ENCODE measurements around the gene CFAP61.
A peak's percentile ranks its signal among the peaks of the same experiment; 100 is the strongest.

The CFAP61 gene

GRCh38 chr20:20406306-20406705, 354.0 kb downstream of the CFAP61 start:
- H3K27me3 ChIP-seq (ENCODE audit: low read depth, low read length) = peaks cover 6% of the 10 kb centered on the region; the same call in 1 of the 2 replicates
- no peaks in the 10 kb centered on the region for H3K4me1 ChIP-seq (ENCODE audit: low read length)
- TF ChIP-seq CTCF (IDR thresholded peaks at IDR 0.05; ENCODE audit: low read depth, low read length) (no peak), EZH2phosphoT487 (IDR thresholded peaks at IDR 0.05; ENCODE audit: low read depth) (no peak)
- no peaks in the 10 kb centered on the region for H3K9me3 ChIP-seq (ENCODE audit: insufficient read depth, low read length)
- H3K27ac ChIP-seq (ENCODE audit: low read length) = no peak overlapping the region
- H3K4me3 ChIP-seq (ENCODE audit: low read length) = no peak overlapping the region
- no peaks in the 10 kb centered on the region for H4K20me1 ChIP-seq (ENCODE audit: insufficient read depth, low read length)
- H3K4me2 ChIP-seq (ENCODE audit: low read length) = no peak overlapping the region
- H3K9ac ChIP-seq (ENCODE audit: low read length) = no peak overlapping the region
- H2AFZ ChIP-seq (ENCODE audit: low read depth, low read length) = no peak overlapping the region
- H3K36me3 ChIP-seq (replicated peaks; ENCODE audit: low read depth, low read length) = no peaks in the 10 kb centered on the region
- H3K79me2 ChIP-seq (ENCODE audit: low read length) = no peaks in the 10 kb centered on the region

- peaks cover 15% of the 10 kb centered on the region for H3K27me3 ChIP-seq (ENCODE audit: low read depth, low read length)
- H3K27ac ChIP-seq (ENCODE audit: low read length) = no peak overlapping the region
- TF ChIP-seq CTCF (IDR thresholded peaks at IDR 0.05; ENCODE audit: low read depth, low read length) (peak; percentile 56), EZH2phosphoT487 (IDR thresholded peaks at IDR 0.05; ENCODE audit: low read depth) (no peak)
- no peak overlapping the region for H3K4me2 ChIP-seq (ENCODE audit: low read length)
- no peaks in the 10 kb centered on the region for H3K79me2 ChIP-seq (ENCODE audit: low read length)
- H3K36me3 ChIP-seq (replicated peaks; ENCODE audit: low read depth, low read length) = no peaks in the 10 kb centered on the region
- H3K4me3 ChIP-seq (ENCODE audit: low read length) = no peak overlapping the region
- no peaks in the 10 kb centered on the region for H4K20me1 ChIP-seq (ENCODE audit: insufficient read depth, low read length)
- no peak overlapping the region for H2AFZ ChIP-seq (ENCODE audit: low read depth, low read length)
- H3K4me1 ChIP-seq (ENCODE audit: low read length) = peaks cover 15% of the 10 kb centered on the region
- no peak overlapping the region for H3K9ac ChIP-seq (ENCODE audit: low read length)
- H3K9me3 ChIP-seq (ENCODE audit: insufficient read depth, low read length) = no peaks in the 10 kb centered on the region
These were observed 355.8 kb downstream of the CFAP61 start for GRCh38 chr20:20407891-20408805.

GRCh38 chr20:20409331-20409730, 357.0 kb downstream of the CFAP61 start:
- H3K9ac ChIP-seq (ENCODE audit: low read length) = no peak overlapping the region
- no peak for TF ChIP-seq CTCF (IDR thresholded peaks at IDR 0.05; ENCODE audit: low read depth, low read length)
- no peak for TF ChIP-seq EZH2phosphoT487 (IDR thresholded peaks at IDR 0.05; ENCODE audit: low read depth)

More at GRCh38 chr20:20409331-20409730, 357.0 kb downstream of the CFAP61 start:
- no peak overlapping the region for H2AFZ ChIP-seq (ENCODE audit: low read depth, low read length)
- peaks cover 17% of the 10 kb centered on the region for H3K4me1 ChIP-seq (ENCODE audit: low read length)
- no peaks in the 10 kb centered on the region for H3K9me3 ChIP-seq (ENCODE audit: insufficient read depth, low read length)
- no peak overlapping the region for H3K4me3 ChIP-seq (ENCODE audit: low read length)
- H3K27me3 ChIP-seq (ENCODE audit: low read depth, low read length) = peaks cover 15% of the 10 kb centered on the region
- no peak overlapping the region for H3K4me2 ChIP-seq (ENCODE audit: low read length)
- no peak overlapping the region for H3K27ac ChIP-seq (ENCODE audit: low read length)
- no peaks in the 10 kb centered on the region for H4K20me1 ChIP-seq (ENCODE audit: insufficient read depth, low read length)
- H3K79me2 ChIP-seq (ENCODE audit: low read length) = no peaks in the 10 kb centered on the region
- no peaks in the 10 kb centered on the region for H3K36me3 ChIP-seq (replicated peaks; ENCODE audit: low read depth, low read length)

All from OCI-LY3 (cell line).